ENCODE results near the gene FBXW11. TPM values are rescaled to one million over a fixed set of nuclear protein-coding genes. Genes with fewer than 3 reads are reported as not detected.

The FBXW11 gene
- total RNA-seq, 1 experiment from 2014 or later = 52.2 TPM

GRCh38 chr5:172048170-172048422, 41.7 kb upstream of the FBXW11 start (continued):
- TF ChIP-seq, protein P1, sequence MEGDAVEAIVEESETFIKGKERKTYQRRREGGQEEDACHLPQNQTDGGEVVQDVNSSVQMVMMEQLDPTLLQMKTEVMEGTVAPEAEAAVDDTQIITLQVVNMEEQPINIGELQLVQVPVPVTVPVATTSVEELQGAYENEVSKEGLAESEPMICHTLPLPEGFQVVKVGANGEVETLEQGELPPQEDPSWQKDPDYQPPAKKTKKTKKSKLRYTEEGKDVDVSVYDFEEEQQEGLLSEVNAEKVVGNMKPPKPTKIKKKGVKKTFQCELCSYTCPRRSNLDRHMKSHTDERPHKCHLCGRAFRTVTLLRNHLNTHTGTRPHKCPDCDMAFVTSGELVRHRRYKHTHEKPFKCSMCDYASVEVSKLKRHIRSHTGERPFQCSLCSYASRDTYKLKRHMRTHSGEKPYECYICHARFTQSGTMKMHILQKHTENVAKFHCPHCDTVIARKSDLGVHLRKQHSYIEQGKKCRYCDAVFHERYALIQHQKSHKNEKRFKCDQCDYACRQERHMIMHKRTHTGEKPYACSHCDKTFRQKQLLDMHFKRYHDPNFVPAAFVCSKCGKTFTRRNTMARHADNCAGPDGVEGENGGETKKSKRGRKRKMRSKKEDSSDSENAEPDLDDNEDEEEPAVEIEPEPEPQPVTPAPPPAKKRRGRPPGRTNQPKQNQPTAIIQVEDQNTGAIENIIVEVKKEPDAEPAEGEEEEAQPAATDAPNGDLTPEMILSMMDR (IDR thresholded peaks at IDR 0.05) = no peak
- TF ChIP-seq FOXK1 (CRISPR knock-in tag; IDR thresholded peaks at IDR 0.05) = no peak

DNA sequence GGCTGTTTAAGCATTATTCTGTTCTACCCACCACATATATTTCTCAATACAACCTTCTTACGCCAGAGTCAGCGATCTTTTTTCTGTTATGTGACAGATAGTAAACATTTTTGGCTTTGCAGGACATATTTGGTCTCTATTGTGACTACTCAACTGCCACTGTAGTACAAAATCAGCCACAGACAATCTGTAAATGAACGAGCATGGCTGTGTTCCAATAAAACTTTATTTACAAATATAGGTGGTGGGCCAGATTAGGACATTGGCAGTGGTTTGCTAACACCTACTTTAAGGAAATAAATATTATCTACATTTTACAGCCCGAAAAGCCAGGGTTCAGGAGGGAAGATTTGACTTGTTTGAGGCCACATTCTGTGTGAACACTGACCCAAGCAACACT, 40.2 kb upstream of the FBXW11 start:
- Mint-ChIP-seq H3K27ac (no peak overlapping the region; the same call in 1 of the 2 replicates), H3K36me3 (peaks cover 12% of the 10 kb centered on the region), H3K27me3 (ENCODE audit: low read depth) (no peaks in the 10 kb centered on the region), H3K4me1 (peaks cover 27% of the 10 kb centered on the region), H3K9me3 (no peaks in the 10 kb centered on the region), H3K4me3 (no peak overlapping the region)
- ChIA-PET POLR2A (no interaction called here), CTCF (interaction anchor here (1.5 to 2.4 kb wide), 3 partner anchors 13 to 135 kb away, joined by 8 to 25 read pairs (median 15); no protein-coding TSS in a partner anchor)
- DNase-seq (ENCODE audit: low spot score) = no peak
- TF ChIP-seq JAZF1 (CRISPR knock-in tag; IDR thresholded peaks at IDR 0.05) (no peak), GABPB1 (CRISPR knock-in tag; IDR thresholded peaks at IDR 0.05) (no peak), ZSCAN18 (CRISPR knock-in tag; IDR thresholded peaks at IDR 0.05) (no peak), CBFB (CRISPR knock-in tag; IDR thresholded peaks at IDR 0.05; ENCODE audit: low read depth) (no peak), ETV6 (CRISPR knock-in tag; IDR thresholded peaks at IDR 0.05) (no peak), ZNF396 (CRISPR knock-in tag; IDR thresholded peaks at IDR 0.05; ENCODE audit: borderline replicate concordance) (no peak), ELF4 (CRISPR knock-in tag; IDR thresholded peaks at IDR 0.05; ENCODE audit: low read depth) (no peak), GRHL2 (CRISPR knock-in tag; IDR thresholded peaks at IDR 0.05; ENCODE audit: insufficient replicate concordance, severe bottlenecking) (no peak), AR (CRISPR knock-in tag; IDR thresholded peaks at IDR 0.05) (no peak), NFYB (CRISPR knock-in tag; conservative IDR thresholded peaks at IDR 0.05; ENCODE audit: low read depth) (no peak), ZNF416 (CRISPR knock-in tag; IDR thresholded peaks at IDR 0.05) (no peak)
- TF ChIP-seq, protein P2, sequence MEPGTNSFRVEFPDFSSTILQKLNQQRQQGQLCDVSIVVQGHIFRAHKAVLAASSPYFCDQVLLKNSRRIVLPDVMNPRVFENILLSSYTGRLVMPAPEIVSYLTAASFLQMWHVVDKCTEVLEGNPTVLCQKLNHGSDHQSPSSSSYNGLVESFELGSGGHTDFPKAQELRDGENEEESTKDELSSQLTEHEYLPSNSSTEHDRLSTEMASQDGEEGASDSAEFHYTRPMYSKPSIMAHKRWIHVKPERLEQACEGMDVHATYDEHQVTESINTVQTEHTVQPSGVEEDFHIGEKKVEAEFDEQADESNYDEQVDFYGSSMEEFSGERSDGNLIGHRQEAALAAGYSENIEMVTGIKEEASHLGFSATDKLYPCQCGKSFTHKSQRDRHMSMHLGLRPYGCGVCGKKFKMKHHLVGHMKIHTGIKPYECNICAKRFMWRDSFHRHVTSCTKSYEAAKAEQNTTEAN (CRISPR knock-in tag; IDR thresholded peaks at IDR 0.05) = no peak
- TF ChIP-seq, protein P3, sequence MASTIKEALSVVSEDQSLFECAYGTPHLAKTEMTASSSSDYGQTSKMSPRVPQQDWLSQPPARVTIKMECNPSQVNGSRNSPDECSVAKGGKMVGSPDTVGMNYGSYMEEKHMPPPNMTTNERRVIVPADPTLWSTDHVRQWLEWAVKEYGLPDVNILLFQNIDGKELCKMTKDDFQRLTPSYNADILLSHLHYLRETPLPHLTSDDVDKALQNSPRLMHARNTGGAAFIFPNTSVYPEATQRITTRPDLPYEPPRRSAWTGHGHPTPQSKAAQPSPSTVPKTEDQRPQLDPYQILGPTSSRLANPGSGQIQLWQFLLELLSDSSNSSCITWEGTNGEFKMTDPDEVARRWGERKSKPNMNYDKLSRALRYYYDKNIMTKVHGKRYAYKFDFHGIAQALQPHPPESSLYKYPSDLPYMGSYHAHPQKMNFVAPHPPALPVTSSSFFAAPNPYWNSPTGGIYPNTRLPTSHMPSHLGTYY (CRISPR knock-in tag; IDR thresholded peaks at IDR 0.05) = no peak
- TF ChIP-seq, protein P4, sequence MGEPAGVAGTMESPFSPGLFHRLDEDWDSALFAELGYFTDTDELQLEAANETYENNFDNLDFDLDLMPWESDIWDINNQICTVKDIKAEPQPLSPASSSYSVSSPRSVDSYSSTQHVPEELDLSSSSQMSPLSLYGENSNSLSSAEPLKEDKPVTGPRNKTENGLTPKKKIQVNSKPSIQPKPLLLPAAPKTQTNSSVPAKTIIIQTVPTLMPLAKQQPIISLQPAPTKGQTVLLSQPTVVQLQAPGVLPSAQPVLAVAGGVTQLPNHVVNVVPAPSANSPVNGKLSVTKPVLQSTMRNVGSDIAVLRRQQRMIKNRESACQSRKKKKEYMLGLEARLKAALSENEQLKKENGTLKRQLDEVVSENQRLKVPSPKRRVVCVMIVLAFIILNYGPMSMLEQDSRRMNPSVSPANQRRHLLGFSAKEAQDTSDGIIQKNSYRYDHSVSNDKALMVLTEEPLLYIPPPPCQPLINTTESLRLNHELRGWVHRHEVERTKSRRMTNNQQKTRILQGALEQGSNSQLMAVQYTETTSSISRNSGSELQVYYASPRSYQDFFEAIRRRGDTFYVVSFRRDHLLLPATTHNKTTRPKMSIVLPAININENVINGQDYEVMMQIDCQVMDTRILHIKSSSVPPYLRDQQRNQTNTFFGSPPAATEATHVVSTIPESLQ (CRISPR knock-in tag; IDR thresholded peaks at IDR 0.05) = no peak
- no peak for ATAC-seq
